Neural cell (in vitro differentiated cells): ENCODE data around the gene ASH1L.

ENCODE experiments used
- CTCF ChIP-seq: fragments of 450-650 bp; IDR thresholded peaks from 2 replicates; pipeline ENCODE4 v1.5.1; 2014; ENCODE audit warnings: antibody characterized with exemption, mild to moderate bottlenecking, moderate library complexity; ENCODE audit not compliant: poor library complexity, severe bottlenecking
- POLR2AphosphoS5 ChIP-seq: IDR thresholded peaks from 2 replicates; pipeline ENCODE4 v1.6.1; 2012
- RAD21 ChIP-seq: fragments of 450-650 bp; conservative IDR thresholded peaks from 2 replicates; pipeline ENCODE4 v1.6.1; 2014; ENCODE audit warnings: antibody characterized with exemption, mild to moderate bottlenecking, moderate library complexity
- TAF1 ChIP-seq: IDR thresholded peaks from 2 replicates; pipeline ENCODE4 v1.6.1; 2012; ENCODE audit warnings: low read depth

- TF ChIP-seq RAD21, result no peak
- TF ChIP-seq CTCF, result no peak
- TF ChIP-seq TAF1, result no peak
- no peak for TF ChIP-seq POLR2AphosphoS5
Measured at GRCh38 chr1:155339515-155340097, 223.0 kb downstream of the ASH1L start.
